ENCODE measurements around the gene TARBP2.
"Not testable (repeated sequence)": the region's sequence is repeated elsewhere in the genome, so short reads cannot be mapped to it uniquely, and the experiment has no call there.

The TARBP2 gene

GRCh38 chr12:53474819-53475218 is 26.3 kb upstream of the TARBP2 start:
- no peak for DNase-seq (ENCODE audit: low spot score)

GRCh38 chr12:53476769-53477209 is 24.3 kb upstream of the TARBP2 start:
- DNase-seq (ENCODE audit: low spot score) = no peak

GRCh38 chr12:53478865-53479264 is 22.2 kb upstream of the TARBP2 start:
- no peak for DNase-seq (ENCODE audit: low spot score)

GRCh38 chr12:53479331-53479730 is 21.8 kb upstream of the TARBP2 start:
- no peak for DNase-seq (ENCODE audit: low spot score)

GRCh38 chr12:53480491-53481442 is 20.3 kb upstream of the TARBP2 start:
- DNase-seq (ENCODE audit: low spot score) = no peak

GRCh38 chr12:53481458-53481857 is 19.6 kb upstream of the TARBP2 start:
- not testable (repeated sequence) for DNase-seq (ENCODE audit: low spot score)

GRCh38 chr12:53481939-53482586 is 19.0 kb upstream of the TARBP2 start:
- DNase-seq (ENCODE audit: low spot score) = no peak

GRCh38 chr12:53482626-53483168 is 18.4 kb upstream of the TARBP2 start:
- DNase-seq (ENCODE audit: low spot score) = no peak

- DNase-seq (ENCODE audit: low spot score) = no peak
Observed at GRCh38 chr12:53483225-53483978, 17.7 kb upstream of the TARBP2 start.

GRCh38 chr12:53483979-53484377 is 17.1 kb upstream of the TARBP2 start:
- DNase-seq (ENCODE audit: low spot score) = no peak

- DNase-seq (ENCODE audit: low spot score) = no peak
Observed at GRCh38 chr12:53484686-53485575, 16.2 kb upstream of the TARBP2 start.

- DNase-seq (ENCODE audit: low spot score) = no peak
Observed at GRCh38 chr12:53485955-53486735, 14.9 kb upstream of the TARBP2 start.

GRCh38 chr12:53486736-53487487 is 14.2 kb upstream of the TARBP2 start:
- DNase-seq (ENCODE audit: low spot score) = no peak

GRCh38 chr12:53489242-53489864 is 11.7 kb upstream of the TARBP2 start:
- DNase-seq (ENCODE audit: low spot score) = no peak

- no peak for DNase-seq (ENCODE audit: low spot score)
Observed at GRCh38 chr12:53492188-53492587, 8.9 kb upstream of the TARBP2 start.

- peak; percentile 100 for DNase-seq (ENCODE audit: low spot score)
Observed at GRCh38 chr12:53492830-53493609, 8.1 kb upstream of the TARBP2 start.

GRCh38 chr12:53493610-53494391 is 7.3 kb upstream of the TARBP2 start:
- DNase-seq (ENCODE audit: low spot score) = no peak

Measured in ecto neural progenitor cell (in vitro differentiated cells).